Liver (tissue), 9 donors: ENCODE measurements around the gene MERTK. TPM values are rescaled to one million over a fixed set of nuclear protein-coding genes. Genes with fewer than 3 reads are reported as not detected.

Experiments
- DNase-seq: peaks from one replicate; pipeline ENCODE4 v3.0.0-alpha.2; 2017; ENCODE audit warnings: low spot score
- H3K27ac ChIP-seq, 2 donors: one replicate each; pipeline ENCODE4 v1.7.0; 2013; ENCODE audit warnings: inconsistent platforms in 2 of 2, low read length in 2 of 2, control low read depth in 1 of 2, low read depth in 1 of 2, mild to moderate bottlenecking in 1 of 2
- H3K27me3 ChIP-seq, 4 donors: one replicate each; pipeline versions ENCODE4 v1.6.1 to v1.7.0; 2013; ENCODE audit warnings: low read length in 3 of 4, inconsistent platforms in 1 of 4, mild to moderate bottlenecking in 1 of 4, moderate library complexity in 1 of 4; ENCODE audit not compliant: control insufficient read depth in 4 of 4, insufficient read depth in 4 of 4
- H3K36me3 ChIP-seq, 4 donors: one replicate each; pipeline versions ENCODE4 v1.6.1 to v1.7.0; 2013; ENCODE audit warnings: low read length in 3 of 4, mild to moderate bottlenecking in 3 of 4, low read depth in 1 of 4, moderate library complexity in 1 of 4; ENCODE audit not compliant: control insufficient read depth in 4 of 4, insufficient read depth in 3 of 4
- H3K4me1 ChIP-seq, 4 donors: one replicate each; pipeline versions ENCODE4 v1.6.1 to v1.7.0; 2013; ENCODE audit warnings: low read length in 3 of 4, mild to moderate bottlenecking in 3 of 4, moderate library complexity in 1 of 4; ENCODE audit not compliant: control insufficient read depth in 4 of 4, insufficient read depth in 4 of 4
- H3K4me3 ChIP-seq, 3 donors: one replicate each; pipeline versions ENCODE4 v1.6.1 to v1.7.0; 2013; ENCODE audit warnings: low read length in 3 of 3, control low read depth in 1 of 3, low read depth in 1 of 3, mild to moderate bottlenecking in 1 of 3
- H3K9ac ChIP-seq, 2 donors: one replicate each; pipeline ENCODE4 v1.7.0; 2013; ENCODE audit warnings: low read length in 2 of 2, mild to moderate bottlenecking in 2 of 2, moderate library complexity in 2 of 2, control low read depth in 1 of 2, low read depth in 1 of 2
- H3K9me3 ChIP-seq, 4 donors: one replicate each; pipeline versions ENCODE4 v1.6.1 to v1.7.0; 2013; ENCODE audit warnings: low read length in 3 of 4; ENCODE audit not compliant: control insufficient read depth in 4 of 4
- CTCF ChIP-seq: fragments of 150-350 bp; IDR thresholded peaks from 2 replicates; pipeline ENCODE4 v1.5.1; 2017; ENCODE audit warnings: improper control_type of control experiment, low read depth, low read length; ENCODE audit not compliant: missing input control
- EGR1 ChIP-seq, 2 donors: IDR thresholded peaks; 2 replicates each; pipeline ENCODE4 v1.6.1; 2016 to 2018; ENCODE audit warnings: antibody characterized with exemption in 2 of 2, low read depth in 2 of 2
- FOXA1 ChIP-seq: IDR thresholded peaks from 2 replicates; pipeline ENCODE4 v1.6.1; 2016; ENCODE audit warnings: antibody characterized with exemption
- FOXA2 ChIP-seq: IDR thresholded peaks from 2 replicates; pipeline ENCODE4 v1.6.1; 2016; ENCODE audit warnings: antibody characterized with exemption
- GABPA ChIP-seq, 2 donors: IDR thresholded peaks in 1 of 2; conservative IDR thresholded peaks in 1 of 2; 2 replicates each; pipeline ENCODE4 v1.6.1; 2016; ENCODE audit warnings: antibody characterized with exemption in 2 of 2, mild to moderate bottlenecking in 1 of 2, moderate library complexity in 1 of 2
- HNF4A ChIP-seq, 2 donors: conservative IDR thresholded peaks; 2 replicates each; pipeline ENCODE4 v1.6.1; 2016; ENCODE audit warnings: antibody characterized with exemption in 2 of 2, mild to moderate bottlenecking in 2 of 2
- HNF4G ChIP-seq: IDR thresholded peaks from 2 replicates; pipeline ENCODE4 v1.6.1; 2016; ENCODE audit warnings: antibody characterized with exemption
- JUND ChIP-seq, 2 donors: IDR thresholded peaks; 2 replicates each; pipeline ENCODE4 v1.6.1; 2016; ENCODE audit warnings: antibody characterized with exemption in 2 of 2
- MAX ChIP-seq: IDR thresholded peaks from 2 replicates; pipeline ENCODE4 v1.6.1; 2016; ENCODE audit warnings: antibody characterized with exemption
- NR2F2 ChIP-seq: IDR thresholded peaks from 2 replicates; pipeline ENCODE4 v1.6.1; 2016; ENCODE audit warnings: antibody characterized with exemption
- RAD21 ChIP-seq, 2 donors: IDR thresholded peaks; 2 replicates each; pipeline ENCODE4 v1.6.1; 2016; ENCODE audit warnings: antibody characterized with exemption in 2 of 2, mild to moderate bottlenecking in 2 of 2
- REST ChIP-seq: IDR thresholded peaks from 2 replicates; pipeline ENCODE4 v1.6.1; 2016; ENCODE audit warnings: antibody characterized with exemption, mild to moderate bottlenecking
- RXRA ChIP-seq, 2 donors: IDR thresholded peaks; 2 replicates each; pipeline ENCODE4 v1.6.1; 2017 to 2018; ENCODE audit warnings: antibody characterized with exemption in 2 of 2, mild to moderate bottlenecking in 1 of 2
- SP1 ChIP-seq: IDR thresholded peaks from 2 replicates; pipeline ENCODE4 v1.6.1; 2018; ENCODE audit warnings: antibody characterized with exemption, mild to moderate bottlenecking
- TAF1 ChIP-seq: conservative IDR thresholded peaks from 2 replicates; pipeline ENCODE4 v1.6.1; 2016; ENCODE audit warnings: antibody characterized with exemption, mild to moderate bottlenecking
- YY1 ChIP-seq: IDR thresholded peaks from 2 replicates; pipeline ENCODE4 v1.6.1; 2016; ENCODE audit warnings: antibody characterized with exemption, mild to moderate bottlenecking
- ZBTB33 ChIP-seq: IDR thresholded peaks from 2 replicates; pipeline ENCODE4 v1.6.1; 2016; ENCODE audit warnings: antibody characterized with exemption
- WGBS: extraction: QIAGEN DNeasy Blood & Tissue Kit; methylation state at CpG from one replicate; pipeline ENCODE4 v1.1.7; 2013; 5-methylcytosine and 5-hydroxymethylcytosine counted together
- polyA plus RNA-seq, 2 donors: library from polyadenylated mRNA; stranded (reverse) in 1 of 2; unstranded in 1 of 2; fragments of 200-250 nt in 1 of 2; fragments of >200 nt in 1 of 2; fragmentation: Nextera tagmentation in 1 of 2; extraction: Ambion mirVana in 1 of 2; gene quantifications; one replicate each; pipeline versions ENCODE4 v1.2.1 to v1.2.3, GENCODE V29; 2013 to 2015
- total RNA-seq, 2 donors: library from RNA; depleted of rRNA; stranded (reverse); fragments of >200 nt; gene quantifications; one replicate each; pipeline ENCODE4 v1.2.3, GENCODE V29; 2014
- TF ChIP-seq, protein P1 (sequence below): IDR thresholded peaks from 2 replicates; pipeline ENCODE4 v1.6.1; 2016; ENCODE audit warnings: antibody characterized with exemption
- donor health status: healthy.
- donor health status: healthy.
- donor health status: healthy.
- donor health status: healthy.
- donor health status: healthy.

The MERTK gene
- total and polyA plus RNA-seq, 4 donors = 6.3 to 34.1 (median 8.2) TPM

GRCh38 chr2:112024896-112025491, 126.6 kb downstream of the MERTK start:
- Histone ChIP-seq H3K9me3 (no peaks in the 10 kb centered on the region), H3K9ac (no peak overlapping the region), H3K4me3 (no peak overlapping the region), H3K27me3 (no peaks in the 10 kb centered on the region), H3K27ac (no peak overlapping the region), H3K36me3 (peaks cover 7 to 27% (median 13%) of the 10 kb centered on the region in 4 donors), H3K4me1 (no peaks in the 10 kb centered on the region)
- TF ChIP-seq FOXA2 = no peak
- TF ChIP-seq RAD21 (IDR thresholded peaks at IDR 0.05) = no peak
- TF ChIP-seq FOXA1 = no peak
- WGBS = 76% methylated on average over 12 of the region's 12 CpGs
- DNase-seq = no peak

GRCh38 chr2:112026509-112026908, 128.1 kb downstream of the MERTK start:
- TF ChIP-seq SP1 (no peak), HNF4G (no peak), YY1 (no peak), REST (no peak), HNF4A (conservative IDR thresholded peaks at IDR 0.05) (no peak), MAX (no peak), FOXA2 (no peak), ZBTB33 (no peak), RXRA (IDR thresholded peaks at IDR 0.05) (no peak), GABPA (IDR thresholded peaks at IDR 0.05 in 1 of 2, conservative IDR thresholded peaks at IDR 0.05 in 1 of 2) (no peak), EGR1 (IDR thresholded peaks at IDR 0.05; ENCODE audit: low read depth in 2 of 2) (no peak), FOXA1 (no peak), TAF1 (no peak), CTCF (no peak), JUND (IDR thresholded peaks at IDR 0.05) (no peak), NR2F2 (no peak)
- TF ChIP-seq, protein P1, sequence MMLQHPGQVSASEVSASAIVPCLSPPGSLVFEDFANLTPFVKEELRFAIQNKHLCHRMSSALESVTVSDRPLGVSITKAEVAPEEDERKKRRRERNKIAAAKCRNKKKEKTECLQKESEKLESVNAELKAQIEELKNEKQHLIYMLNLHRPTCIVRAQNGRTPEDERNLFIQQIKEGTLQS = no peak
- no peaks in the 10 kb centered on the region for H3K9me3 ChIP-seq
- H3K4me1 ChIP-seq = peaks cover 0 to 1% (median 0%) of the 10 kb centered on the region in 4 donors
- WGBS = 79% methylated on average over 8 of the region's 8 CpGs
- peak; percentile 63 for DNase-seq
- no peaks in the 10 kb centered on the region for H3K27me3 ChIP-seq
- no peak overlapping the region for H3K9ac ChIP-seq
- H3K36me3 ChIP-seq = peaks cover 7 to 22% (median 11%) of the 10 kb centered on the region in 4 donors
- no peak overlapping the region for H3K4me3 ChIP-seq
- no peak overlapping the region for H3K27ac ChIP-seq
